GM12872 (cell line): Measurements from ENCODE around the gene GRK5.

Experiments used
- CTCF ChIP-seq: IDR thresholded peaks from 3 replicates; pipeline ENCODE4 v1.5.1; 2011; ENCODE audit warnings: low read depth, mild to moderate bottlenecking, low read length, moderate library complexity; ENCODE audit not compliant: insufficient read depth

The GRK5 gene

GRCh38 chr10:119268428-119268827 lies 61.1 kb downstream of the GRK5 start:
- TF ChIP-seq CTCF = no peak

- TF ChIP-seq CTCF = no peak
Measured at GRCh38 chr10:119268871-119269506, 61.6 kb downstream of the GRK5 start.

GRCh38 chr10:119269737-119270136 lies 62.4 kb downstream of the GRK5 start:
- TF ChIP-seq CTCF = no peak

- TF ChIP-seq CTCF = no peak
Measured at GRCh38 chr10:119270762-119271366, 63.5 kb downstream of the GRK5 start.

GRCh38 chr10:119272736-119273135 lies 65.4 kb downstream of the GRK5 start:
- no peak for TF ChIP-seq CTCF

GRCh38 chr10:119273413-119273812 lies 66.0 kb downstream of the GRK5 start:
- no peak for TF ChIP-seq CTCF

GRCh38 chr10:119274519-119275045 lies 67.2 kb downstream of the GRK5 start:
- no peak for TF ChIP-seq CTCF
